ENCODE measurements around the gene PTGES3L. TPM values are rescaled to one million over a fixed set of nuclear protein-coding genes. Genes with fewer than 3 reads are reported as not detected.
A peak's percentile ranks its signal among the peaks of the same experiment; 100 is the strongest.

The PTGES3L gene
- total RNA-seq, 1 donor from 2014 or later: 5.6 TPM

GRCh38 chr17:42946812-42947211 is 33.1 kb downstream of the PTGES3L start:
- Mint-ChIP-seq H3K4me1 (ENCODE audit: low read depth) (no peaks in the 10 kb centered on the region), H3K4me3 (ENCODE audit: low read depth) (no peak overlapping the region), H3K27ac (peak overlapping the region; percentile 11), H3K36me3 (ENCODE audit: insufficient read depth) (peaks cover 8% of the 10 kb centered on the region), H3K9me3 (ENCODE audit: low read depth) (no peaks in the 10 kb centered on the region), H3K27me3 (no peaks in the 10 kb centered on the region)
- no peak for TF ChIP-seq CTCF (IDR thresholded peaks at IDR 0.05; ENCODE audit: unreplicated experiment)
- no peak for DNase-seq (ENCODE audit: low spot score, unreplicated experiment)

- no peak overlapping the region for H3K4me3 Mint-ChIP-seq (ENCODE audit: low read depth)
- TF ChIP-seq CTCF (IDR thresholded peaks at IDR 0.05; ENCODE audit: unreplicated experiment): no peak
- H3K36me3 Mint-ChIP-seq (ENCODE audit: insufficient read depth): peaks cover 3% of the 10 kb centered on the region
- H3K4me1 Mint-ChIP-seq (ENCODE audit: low read depth): no peaks in the 10 kb centered on the region
- H3K27me3 Mint-ChIP-seq: no peaks in the 10 kb centered on the region
- no peak for DNase-seq (ENCODE audit: low spot score, unreplicated experiment)
- no peak overlapping the region for H3K27ac Mint-ChIP-seq
- H3K9me3 Mint-ChIP-seq (ENCODE audit: low read depth): no peaks in the 10 kb centered on the region
Observed at GRCh38 chr17:42944211-42944610, 35.7 kb downstream of the PTGES3L start.

- Mint-ChIP-seq H3K27me3 (peaks cover 3% of the 10 kb centered on the region), H3K4me1 (ENCODE audit: low read depth) (no peaks in the 10 kb centered on the region), H3K4me3 (ENCODE audit: low read depth) (no peak overlapping the region), H3K9me3 (ENCODE audit: low read depth) (no peaks in the 10 kb centered on the region), H3K27ac (no peak overlapping the region), H3K36me3 (ENCODE audit: insufficient read depth) (no peaks in the 10 kb centered on the region)
- DNase-seq (ENCODE audit: low spot score, unreplicated experiment): peak; percentile 30
- TF ChIP-seq CTCF (IDR thresholded peaks at IDR 0.05; ENCODE audit: unreplicated experiment): peak; percentile 72
Observed at GRCh38 chr17:42937712-42938596, 41.9 kb downstream of the PTGES3L start.

GRCh38 chr17:42929497-42929844 is 50.4 kb downstream of the PTGES3L start:
- Mint-ChIP-seq H3K9me3 (ENCODE audit: low read depth) (no peaks in the 10 kb centered on the region), H3K4me1 (ENCODE audit: low read depth) (peaks cover 7% of the 10 kb centered on the region), H3K36me3 (ENCODE audit: insufficient read depth) (no peaks in the 10 kb centered on the region), H3K27me3 (peaks cover 3% of the 10 kb centered on the region), H3K27ac (no peak overlapping the region), H3K4me3 (ENCODE audit: low read depth) (no peak overlapping the region)
- no peak for DNase-seq (ENCODE audit: low spot score, unreplicated experiment)
- no peak for TF ChIP-seq CTCF (IDR thresholded peaks at IDR 0.05; ENCODE audit: unreplicated experiment)

GRCh38 chr17:42928714-42929496 is 51.0 kb downstream of the PTGES3L start:
- no peaks in the 10 kb centered on the region for H3K36me3 Mint-ChIP-seq (ENCODE audit: insufficient read depth)
- H3K9me3 Mint-ChIP-seq (ENCODE audit: low read depth): no peaks in the 10 kb centered on the region
- H3K27me3 Mint-ChIP-seq: peaks cover under 1% of the 10 kb centered on the region
- DNase-seq (ENCODE audit: low spot score, unreplicated experiment): no peak
- peak overlapping the region; percentile 87 for H3K27ac Mint-ChIP-seq
- peak; percentile 65 for TF ChIP-seq CTCF (IDR thresholded peaks at IDR 0.05; ENCODE audit: unreplicated experiment)
- peaks cover 7% of the 10 kb centered on the region for H3K4me1 Mint-ChIP-seq (ENCODE audit: low read depth)
- no peak overlapping the region for H3K4me3 Mint-ChIP-seq (ENCODE audit: low read depth)

All from progenitor cell of endocrine pancreas (in vitro differentiated cells).